ENCODE results near the gene FSD1L.

DNA sequence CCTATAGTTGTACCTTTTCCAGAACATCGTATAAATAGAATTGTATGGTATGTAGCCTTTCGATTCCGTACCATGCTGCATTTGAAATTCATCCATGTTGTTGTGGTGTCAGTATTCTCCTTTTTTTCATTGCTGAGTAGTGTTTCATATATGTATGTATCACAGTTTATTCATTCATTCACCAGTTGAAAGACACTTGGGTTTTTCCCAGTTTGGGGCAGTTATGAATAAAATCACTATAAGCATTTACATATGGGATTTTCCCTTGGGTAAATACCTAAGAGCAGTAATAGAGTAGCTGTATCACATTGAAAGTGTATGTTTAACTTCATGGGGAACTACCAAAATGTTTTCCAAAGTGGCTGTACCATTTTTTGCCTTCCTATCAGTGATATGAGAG is 94.0 kb downstream of the FSD1L start:
- TF ChIP-seq, protein P1, sequence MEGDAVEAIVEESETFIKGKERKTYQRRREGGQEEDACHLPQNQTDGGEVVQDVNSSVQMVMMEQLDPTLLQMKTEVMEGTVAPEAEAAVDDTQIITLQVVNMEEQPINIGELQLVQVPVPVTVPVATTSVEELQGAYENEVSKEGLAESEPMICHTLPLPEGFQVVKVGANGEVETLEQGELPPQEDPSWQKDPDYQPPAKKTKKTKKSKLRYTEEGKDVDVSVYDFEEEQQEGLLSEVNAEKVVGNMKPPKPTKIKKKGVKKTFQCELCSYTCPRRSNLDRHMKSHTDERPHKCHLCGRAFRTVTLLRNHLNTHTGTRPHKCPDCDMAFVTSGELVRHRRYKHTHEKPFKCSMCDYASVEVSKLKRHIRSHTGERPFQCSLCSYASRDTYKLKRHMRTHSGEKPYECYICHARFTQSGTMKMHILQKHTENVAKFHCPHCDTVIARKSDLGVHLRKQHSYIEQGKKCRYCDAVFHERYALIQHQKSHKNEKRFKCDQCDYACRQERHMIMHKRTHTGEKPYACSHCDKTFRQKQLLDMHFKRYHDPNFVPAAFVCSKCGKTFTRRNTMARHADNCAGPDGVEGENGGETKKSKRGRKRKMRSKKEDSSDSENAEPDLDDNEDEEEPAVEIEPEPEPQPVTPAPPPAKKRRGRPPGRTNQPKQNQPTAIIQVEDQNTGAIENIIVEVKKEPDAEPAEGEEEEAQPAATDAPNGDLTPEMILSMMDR (IDR thresholded peaks at IDR 0.05) = no peak
- TF ChIP-seq POLR2A (IDR thresholded peaks at IDR 0.05) = no peak
